ENCODE results near the gene ALDH1L1.

ALDH1L1 gene

DNA sequence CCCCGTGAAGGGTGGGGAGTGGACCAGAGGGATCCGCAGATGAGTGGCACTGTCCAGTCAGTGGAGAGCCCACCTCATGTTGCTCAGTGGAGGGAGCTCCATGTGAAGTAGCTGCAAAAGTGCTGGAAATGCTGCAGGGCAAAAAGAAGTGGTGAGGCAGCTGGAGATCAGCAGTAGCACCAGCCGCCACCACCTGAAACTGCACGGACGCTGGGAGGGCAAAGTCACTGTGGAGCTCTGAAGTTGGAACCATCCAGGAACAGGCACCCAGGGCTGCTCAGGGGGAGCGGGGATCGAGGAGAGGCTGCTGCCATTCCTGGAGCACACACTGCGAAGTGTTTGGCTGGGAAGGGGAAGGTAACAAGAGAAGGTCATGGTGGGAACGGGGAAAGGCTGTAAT, 6.4 kb upstream of the ALDH1L1 start:
- TF ChIP-seq, protein P1, sequence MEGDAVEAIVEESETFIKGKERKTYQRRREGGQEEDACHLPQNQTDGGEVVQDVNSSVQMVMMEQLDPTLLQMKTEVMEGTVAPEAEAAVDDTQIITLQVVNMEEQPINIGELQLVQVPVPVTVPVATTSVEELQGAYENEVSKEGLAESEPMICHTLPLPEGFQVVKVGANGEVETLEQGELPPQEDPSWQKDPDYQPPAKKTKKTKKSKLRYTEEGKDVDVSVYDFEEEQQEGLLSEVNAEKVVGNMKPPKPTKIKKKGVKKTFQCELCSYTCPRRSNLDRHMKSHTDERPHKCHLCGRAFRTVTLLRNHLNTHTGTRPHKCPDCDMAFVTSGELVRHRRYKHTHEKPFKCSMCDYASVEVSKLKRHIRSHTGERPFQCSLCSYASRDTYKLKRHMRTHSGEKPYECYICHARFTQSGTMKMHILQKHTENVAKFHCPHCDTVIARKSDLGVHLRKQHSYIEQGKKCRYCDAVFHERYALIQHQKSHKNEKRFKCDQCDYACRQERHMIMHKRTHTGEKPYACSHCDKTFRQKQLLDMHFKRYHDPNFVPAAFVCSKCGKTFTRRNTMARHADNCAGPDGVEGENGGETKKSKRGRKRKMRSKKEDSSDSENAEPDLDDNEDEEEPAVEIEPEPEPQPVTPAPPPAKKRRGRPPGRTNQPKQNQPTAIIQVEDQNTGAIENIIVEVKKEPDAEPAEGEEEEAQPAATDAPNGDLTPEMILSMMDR (IDR thresholded peaks at IDR 0.05; ENCODE audit: low read depth, low read length) = no peak
- Histone ChIP-seq H3K4me1 (no peaks in the 10 kb centered on the region), H3K9me3 (no peaks in the 10 kb centered on the region), H3K4me3 (ENCODE audit: low read depth, low read length) (no peak overlapping the region), H3K27me3 (no peaks in the 10 kb centered on the region; the same call in 1 of the 2 replicates), H3K36me3 (no peaks in the 10 kb centered on the region)
- no peak for DNase-seq

- Histone ChIP-seq H3K4me1 (no peaks in the 10 kb centered on the region; the same call in 1 of the 2 replicates), H3K27me3 (no peaks in the 10 kb centered on the region; the same call in 1 of the 2 replicates), H3K36me3 (no peaks in the 10 kb centered on the region), H3K4me3 (ENCODE audit: low read depth, low read length) (no peak overlapping the region), H3K9me3 (no peaks in the 10 kb centered on the region)
- DNase-seq = no peak
- TF ChIP-seq, protein P1 (IDR thresholded peaks at IDR 0.05; ENCODE audit: low read depth, low read length) = no peak
These were observed 5.9 kb upstream of the ALDH1L1 start for GRCh38 chr3:126186271-126186670.

- H3K9me3 ChIP-seq = no peaks in the 10 kb centered on the region
- no peak for DNase-seq
- peaks cover 3% of the 10 kb centered on the region; the same call in 1 of the 2 replicates for H3K4me1 ChIP-seq
- peaks cover 8% of the 10 kb centered on the region for H3K27me3 ChIP-seq
- H3K36me3 ChIP-seq = no peaks in the 10 kb centered on the region
- no peak overlapping the region for H3K4me3 ChIP-seq (ENCODE audit: low read depth, low read length)
- TF ChIP-seq, protein P1 (IDR thresholded peaks at IDR 0.05; ENCODE audit: low read depth, low read length) = no peak
These were observed 4.1 kb upstream of the ALDH1L1 start for GRCh38 chr3:126184465-126185000.

DNA sequence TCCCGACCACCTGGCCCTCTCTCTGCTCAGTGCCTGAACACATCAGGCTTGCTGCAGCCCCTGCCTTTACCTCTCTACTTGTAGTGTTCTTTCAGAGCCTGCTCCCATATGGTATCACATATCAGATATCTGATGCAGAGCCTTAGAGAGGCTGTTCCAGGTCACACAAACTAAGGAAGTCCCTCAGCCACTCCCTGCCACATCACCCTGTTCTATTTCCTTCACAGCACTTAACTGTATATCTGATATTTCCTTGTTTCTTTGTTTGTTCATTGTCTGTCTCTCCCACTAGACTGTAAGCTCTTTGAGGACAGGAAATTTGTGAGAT, 976 bp upstream of the ALDH1L1 start:
- TF ChIP-seq, protein P1 (IDR thresholded peaks at IDR 0.05; ENCODE audit: low read depth, low read length) = no peak
- no peak for DNase-seq
- peaks cover 8% of the 10 kb centered on the region; the same call in 1 of the 2 replicates for H3K27me3 ChIP-seq
- H3K36me3 ChIP-seq = no peaks in the 10 kb centered on the region
- no peaks in the 10 kb centered on the region for H3K9me3 ChIP-seq
- peaks cover 3% of the 10 kb centered on the region; the same call in 1 of the 2 replicates for H3K4me1 ChIP-seq
- H3K4me3 ChIP-seq (ENCODE audit: low read depth, low read length) = no peak overlapping the region

- H3K36me3 ChIP-seq = no peaks in the 10 kb centered on the region
- no peak for DNase-seq
- peaks cover 8% of the 10 kb centered on the region; the same call in 1 of the 2 replicates for H3K27me3 ChIP-seq
- no peaks in the 10 kb centered on the region for H3K9me3 ChIP-seq
- H3K4me1 ChIP-seq = peaks cover 3% of the 10 kb centered on the region; the same call in 1 of the 2 replicates
- peak overlapping the region; percentile 72 for H3K4me3 ChIP-seq (ENCODE audit: low read depth, low read length)
- TF ChIP-seq, protein P1 (IDR thresholded peaks at IDR 0.05; ENCODE audit: low read depth, low read length) = no peak
These were observed 435 bp downstream of the ALDH1L1 start for GRCh38 chr3:126179825-126180476.

- Histone ChIP-seq H3K4me3 (ENCODE audit: low read depth, low read length) (no peak overlapping the region), H3K36me3 (no peaks in the 10 kb centered on the region), H3K9me3 (no peaks in the 10 kb centered on the region), H3K27me3 (no peaks in the 10 kb centered on the region; the same call in none of the 2 replicates), H3K4me1 (no peaks in the 10 kb centered on the region)
- no peak for DNase-seq
- TF ChIP-seq, protein P1 (IDR thresholded peaks at IDR 0.05; ENCODE audit: low read depth, low read length) = no peak
These were observed 10.2 kb downstream of the ALDH1L1 start for GRCh38 chr3:126170073-126170777.

Data from BE2C (cell line).